HUDEP-2 (cell line): Measurements from ENCODE around the gene ADAMTS2.

Source experiments
- DNase-seq, 76 experiments: peaks; one replicate each; lab custom pipeline; 2025; ENCODE audit not compliant: unreplicated experiment in 76 of 76; lab: John Stamatoyannopoulos, UW

ADAMTS2 gene

GRCh38 chr5:179207470-179207869 lies 137.8 kb downstream of the ADAMTS2 start:
- DNase-seq = no peak

- no peak for DNase-seq
Measured at GRCh38 chr5:179206366-179206765, 138.9 kb downstream of the ADAMTS2 start.

GRCh38 chr5:179205277-179205676 lies 140.0 kb downstream of the ADAMTS2 start:
- no peak for DNase-seq

GRCh38 chr5:179204572-179204971 lies 140.7 kb downstream of the ADAMTS2 start:
- DNase-seq = no peak

- no peak for DNase-seq
Measured at GRCh38 chr5:179203248-179203647, 142.0 kb downstream of the ADAMTS2 start.

- no peak for DNase-seq
Measured at GRCh38 chr5:179201986-179202385, 143.3 kb downstream of the ADAMTS2 start.

GRCh38 chr5:179199246-179199645 lies 146.0 kb downstream of the ADAMTS2 start:
- no peak for DNase-seq

- no peak for DNase-seq
Measured at GRCh38 chr5:179198825-179199224, 146.4 kb downstream of the ADAMTS2 start.

- DNase-seq = no peak
Measured at GRCh38 chr5:179196405-179197079, 148.7 kb downstream of the ADAMTS2 start.

GRCh38 chr5:179195561-179196404 lies 149.5 kb downstream of the ADAMTS2 start:
- no peak for DNase-seq

GRCh38 chr5:179194941-179195381 lies 150.3 kb downstream of the ADAMTS2 start:
- no peak for DNase-seq

GRCh38 chr5:179194201-179194910 lies 150.9 kb downstream of the ADAMTS2 start:
- DNase-seq = no peak

GRCh38 chr5:179193746-179194145 lies 151.5 kb downstream of the ADAMTS2 start:
- no peak for DNase-seq

- DNase-seq = no peak
Measured at GRCh38 chr5:179192891-179193470, 152.3 kb downstream of the ADAMTS2 start.

GRCh38 chr5:179192185-179192890 lies 152.9 kb downstream of the ADAMTS2 start:
- DNase-seq = no peak

GRCh38 chr5:179191506-179192184 lies 153.6 kb downstream of the ADAMTS2 start:
- no peak for DNase-seq

- no peak for DNase-seq
Measured at GRCh38 chr5:179190851-179191505, 154.3 kb downstream of the ADAMTS2 start.

- DNase-seq = no peak
Measured at GRCh38 chr5:179188636-179189035, 156.6 kb downstream of the ADAMTS2 start.
